Chondrocyte (in vitro differentiated cells): ENCODE results near the gene ERP44. TPM values are rescaled to one million over a fixed set of nuclear protein-coding genes. Genes with fewer than 3 reads are reported as not detected.
"Not testable (repeated sequence)": the region's sequence is repeated elsewhere in the genome, so short reads cannot be mapped to it uniquely, and the experiment has no call there.

Source experiments
- DNase-seq: peaks from one replicate; pipeline ENCODE4 v3.0.0; 2021; ENCODE audit warnings: mixed read lengths, low spot score
- H3K27ac Mint-ChIP-seq: one replicate; pipeline ENCODE4 v1.8.0; 2021; ENCODE audit warnings: mild to moderate bottlenecking, moderate library complexity, mixed read lengths; ENCODE audit not compliant: unreplicated experiment
- H3K27me3 Mint-ChIP-seq: 2 replicates; pipeline ENCODE4 v1.8.0; 2021; ENCODE audit warnings: low read depth, mixed read lengths
- H3K36me3 Mint-ChIP-seq: 2 replicates; pipeline ENCODE4 v1.8.0; 2021; ENCODE audit warnings: low read depth, mixed read lengths
- H3K4me1 Mint-ChIP-seq: 2 replicates; pipeline ENCODE4 v1.8.0; 2021; ENCODE audit warnings: low read depth, mild to moderate bottlenecking, mixed read lengths
- H3K4me3 Mint-ChIP-seq: one replicate; pipeline ENCODE4 v1.8.0; 2021; ENCODE audit warnings: mild to moderate bottlenecking, moderate library complexity, mixed read lengths; ENCODE audit not compliant: unreplicated experiment
- H3K9me3 Mint-ChIP-seq: 2 replicates; pipeline ENCODE4 v1.8.0; 2021; ENCODE audit warnings: low read depth, mixed read lengths
- total RNA-seq: library from RNA; stranded (reverse); gene quantifications from 3 replicates; pipeline ENCODE4 v1.2.1, GENCODE V29; 2021
- TF ChIP-seq, protein P1 (sequence below): fragments of 200-600 bp; sonication (generic); IDR thresholded peaks from 2 replicates; pipeline ENCODE4 v1.5.0; 2021; ENCODE audit warnings: antibody characterized with exemption, mild to moderate bottlenecking, moderate library complexity

ERP44 gene
- total RNA-seq, 1 donor from 2014 or later = 16.6 TPM

DNA sequence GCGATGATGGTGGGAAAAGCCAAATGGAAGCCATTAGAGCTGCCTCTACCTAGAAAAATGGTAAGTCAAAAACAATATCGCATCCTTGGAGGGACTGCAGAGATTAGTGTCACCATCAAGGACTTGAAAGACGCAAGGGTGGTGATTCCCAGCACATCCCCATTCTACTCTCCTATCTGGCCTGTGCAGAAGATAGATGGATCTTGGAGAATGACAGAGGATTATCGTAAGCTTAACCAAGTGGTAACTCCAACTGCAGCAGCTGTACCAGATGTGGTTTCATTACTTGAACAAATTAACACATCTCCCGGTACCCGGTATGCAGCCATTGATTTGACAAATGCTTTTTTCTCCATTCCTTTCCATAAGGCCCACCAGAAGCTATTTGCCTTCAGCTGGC is 23.8 kb downstream of the ERP44 start:
- Mint-ChIP-seq H3K27me3 (no peaks in the 10 kb centered on the region), H3K27ac (no peak overlapping the region), H3K4me3 (no peak overlapping the region), H3K4me1 (peaks cover 15% of the 10 kb centered on the region), H3K36me3 (no peaks in the 10 kb centered on the region), H3K9me3 (no peaks in the 10 kb centered on the region)
- TF ChIP-seq, protein P1, sequence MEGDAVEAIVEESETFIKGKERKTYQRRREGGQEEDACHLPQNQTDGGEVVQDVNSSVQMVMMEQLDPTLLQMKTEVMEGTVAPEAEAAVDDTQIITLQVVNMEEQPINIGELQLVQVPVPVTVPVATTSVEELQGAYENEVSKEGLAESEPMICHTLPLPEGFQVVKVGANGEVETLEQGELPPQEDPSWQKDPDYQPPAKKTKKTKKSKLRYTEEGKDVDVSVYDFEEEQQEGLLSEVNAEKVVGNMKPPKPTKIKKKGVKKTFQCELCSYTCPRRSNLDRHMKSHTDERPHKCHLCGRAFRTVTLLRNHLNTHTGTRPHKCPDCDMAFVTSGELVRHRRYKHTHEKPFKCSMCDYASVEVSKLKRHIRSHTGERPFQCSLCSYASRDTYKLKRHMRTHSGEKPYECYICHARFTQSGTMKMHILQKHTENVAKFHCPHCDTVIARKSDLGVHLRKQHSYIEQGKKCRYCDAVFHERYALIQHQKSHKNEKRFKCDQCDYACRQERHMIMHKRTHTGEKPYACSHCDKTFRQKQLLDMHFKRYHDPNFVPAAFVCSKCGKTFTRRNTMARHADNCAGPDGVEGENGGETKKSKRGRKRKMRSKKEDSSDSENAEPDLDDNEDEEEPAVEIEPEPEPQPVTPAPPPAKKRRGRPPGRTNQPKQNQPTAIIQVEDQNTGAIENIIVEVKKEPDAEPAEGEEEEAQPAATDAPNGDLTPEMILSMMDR = no peak
- no peak for DNase-seq

DNA sequence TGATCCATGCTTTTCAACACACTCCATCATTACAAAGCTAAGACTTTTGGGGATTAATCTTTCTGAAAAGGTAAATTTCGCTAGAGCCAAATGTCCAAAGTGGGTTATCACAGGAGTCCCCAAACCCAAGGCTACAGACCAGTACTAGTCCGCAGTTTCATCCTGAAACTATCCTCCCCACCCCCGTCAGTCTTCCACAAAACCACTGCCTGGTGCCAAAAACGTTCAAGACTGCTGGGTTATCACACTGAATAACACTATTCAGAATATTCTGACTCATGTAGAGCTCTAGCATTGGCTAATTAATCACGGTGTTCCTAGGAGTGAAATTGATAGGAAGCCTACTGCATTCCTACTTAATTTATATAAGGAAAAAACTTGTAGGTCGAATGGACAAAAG is 24.7 kb downstream of the ERP44 start:
- H3K27me3 Mint-ChIP-seq = no peaks in the 10 kb centered on the region
- H3K4me1 Mint-ChIP-seq = peaks cover 15% of the 10 kb centered on the region
- TF ChIP-seq, protein P1 = no peak
- no peak overlapping the region for H3K27ac Mint-ChIP-seq
- H3K36me3 Mint-ChIP-seq = no peaks in the 10 kb centered on the region
- no peak overlapping the region for H3K4me3 Mint-ChIP-seq
- no peak for DNase-seq
- no peaks in the 10 kb centered on the region for H3K9me3 Mint-ChIP-seq

DNA sequence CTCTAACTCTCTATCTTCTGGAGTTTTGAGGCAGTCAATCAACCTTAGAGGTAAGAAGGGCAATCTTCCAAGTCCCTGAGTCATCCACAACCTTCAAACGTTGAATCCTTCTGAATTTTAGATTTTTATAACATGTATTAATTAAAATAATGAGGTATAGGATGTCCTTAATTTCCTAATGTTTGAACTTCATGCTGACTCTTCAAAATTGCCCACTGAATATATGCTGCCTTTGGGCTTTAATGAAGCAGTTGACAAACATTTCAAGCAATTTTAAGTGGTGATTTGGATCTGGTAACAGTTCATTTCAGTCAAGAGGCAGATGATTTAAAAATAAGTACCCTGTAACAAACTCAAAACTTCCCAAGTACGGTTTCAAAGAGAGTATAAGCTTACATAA is 26.0 kb downstream of the ERP44 start:
- H3K36me3 Mint-ChIP-seq = no peaks in the 10 kb centered on the region
- no peak overlapping the region for H3K4me3 Mint-ChIP-seq
- no peaks in the 10 kb centered on the region for H3K27me3 Mint-ChIP-seq
- peaks cover 15% of the 10 kb centered on the region for H3K4me1 Mint-ChIP-seq
- TF ChIP-seq, protein P1 = no peak
- H3K9me3 Mint-ChIP-seq = no peaks in the 10 kb centered on the region
- no peak overlapping the region for H3K27ac Mint-ChIP-seq
- no peak for DNase-seq

DNA sequence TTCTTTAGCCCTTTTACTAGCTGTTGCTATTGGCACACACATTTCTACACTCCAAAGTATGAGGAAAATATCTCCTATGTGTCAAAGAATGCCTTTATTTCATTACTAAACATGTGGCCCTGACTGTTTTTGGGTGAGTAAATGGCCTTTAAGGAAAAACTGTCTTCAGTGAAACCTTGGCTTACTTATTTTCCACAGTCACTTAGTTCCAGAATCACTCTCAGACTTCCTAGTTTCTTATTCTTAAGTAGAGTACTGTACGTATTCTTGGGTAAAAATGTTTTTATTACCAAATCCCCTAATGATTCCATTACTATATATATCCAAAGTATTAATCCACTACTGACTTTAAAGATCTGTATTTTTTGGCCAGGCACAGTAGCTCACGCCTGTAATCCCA is 27.5 kb downstream of the ERP44 start:
- Mint-ChIP-seq H3K9me3 (no peaks in the 10 kb centered on the region), H3K36me3 (no peaks in the 10 kb centered on the region), H3K4me3 (no peak overlapping the region), H3K27ac (no peak overlapping the region), H3K27me3 (no peaks in the 10 kb centered on the region), H3K4me1 (peaks cover 22% of the 10 kb centered on the region)
- TF ChIP-seq, protein P1 = no peak
- DNase-seq = no peak

DNA sequence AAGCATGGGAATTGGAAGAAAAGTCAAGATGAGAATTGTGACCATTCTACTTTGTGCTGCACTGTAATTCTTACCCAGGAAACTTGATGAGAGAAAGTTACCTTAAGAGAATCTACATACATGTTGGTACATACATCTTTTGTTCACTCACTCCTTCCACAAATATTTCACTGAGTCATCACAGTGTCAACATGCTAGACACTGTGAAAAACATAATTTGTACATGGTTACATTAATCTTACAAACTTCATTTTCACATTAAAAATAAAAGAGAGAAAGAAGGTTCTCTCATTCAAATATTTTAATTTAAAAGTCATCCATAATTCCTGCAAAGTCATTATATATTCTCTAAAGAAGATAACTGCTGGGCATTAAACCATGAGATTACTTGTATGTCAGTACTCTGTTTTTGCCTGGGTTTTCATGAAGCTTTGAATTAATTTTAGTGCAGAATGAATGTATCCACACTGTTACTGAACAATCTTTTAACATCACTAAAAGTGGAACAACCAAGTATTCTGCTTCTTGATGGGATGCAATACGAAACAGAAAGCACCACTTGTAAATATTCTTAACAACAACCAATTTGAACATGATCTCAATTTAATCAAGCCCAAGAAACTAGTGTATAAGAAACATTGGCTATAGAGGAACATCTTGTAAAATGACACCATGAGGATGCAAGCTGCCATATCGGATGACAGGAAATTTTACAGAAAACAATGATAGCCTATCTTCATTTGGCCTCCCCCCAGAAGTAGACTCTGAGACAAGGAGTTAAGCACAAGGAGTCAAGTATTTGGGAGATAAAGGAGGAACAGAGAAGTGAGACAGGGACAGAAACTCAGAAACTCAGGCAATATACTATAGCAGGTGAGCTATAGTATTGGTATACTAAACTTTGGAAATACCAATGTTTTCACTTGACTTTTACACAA is 28.4 kb downstream of the ERP44 start:
- Mint-ChIP-seq H3K27me3 (no peaks in the 10 kb centered on the region), H3K36me3 (no peaks in the 10 kb centered on the region), H3K27ac (no peak overlapping the region), H3K4me3 (no peak overlapping the region), H3K4me1 (peaks cover 22% of the 10 kb centered on the region), H3K9me3 (no peaks in the 10 kb centered on the region)
- TF ChIP-seq, protein P1 = no peak
- no peak for DNase-seq

DNA sequence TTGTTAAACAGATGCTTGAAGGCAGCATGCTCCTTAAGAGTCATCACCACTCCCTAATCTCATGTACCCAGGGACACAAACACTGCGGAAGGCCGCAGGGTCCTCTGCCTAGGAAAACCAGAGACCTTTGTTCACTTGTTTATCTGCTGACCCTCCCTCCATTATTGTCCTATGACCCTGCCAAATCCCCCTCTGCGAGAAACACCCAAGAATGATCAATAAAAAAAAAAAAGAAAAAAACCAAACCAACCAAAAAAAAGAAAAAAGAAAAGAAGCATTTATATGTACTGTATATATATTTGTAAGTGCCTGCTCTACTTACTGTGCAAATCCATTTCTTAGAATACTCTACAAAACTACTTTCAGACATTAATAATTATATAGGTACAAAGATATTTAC is 29.7 kb downstream of the ERP44 start:
- H3K9me3 Mint-ChIP-seq, H3K27ac Mint-ChIP-seq, DNase-seq, H3K36me3 Mint-ChIP-seq, H3K27me3 Mint-ChIP-seq, H3K4me3 Mint-ChIP-seq: not testable (repeated sequence)
- H3K4me1 Mint-ChIP-seq = peaks cover 21% of the 10 kb centered on the region

DNA sequence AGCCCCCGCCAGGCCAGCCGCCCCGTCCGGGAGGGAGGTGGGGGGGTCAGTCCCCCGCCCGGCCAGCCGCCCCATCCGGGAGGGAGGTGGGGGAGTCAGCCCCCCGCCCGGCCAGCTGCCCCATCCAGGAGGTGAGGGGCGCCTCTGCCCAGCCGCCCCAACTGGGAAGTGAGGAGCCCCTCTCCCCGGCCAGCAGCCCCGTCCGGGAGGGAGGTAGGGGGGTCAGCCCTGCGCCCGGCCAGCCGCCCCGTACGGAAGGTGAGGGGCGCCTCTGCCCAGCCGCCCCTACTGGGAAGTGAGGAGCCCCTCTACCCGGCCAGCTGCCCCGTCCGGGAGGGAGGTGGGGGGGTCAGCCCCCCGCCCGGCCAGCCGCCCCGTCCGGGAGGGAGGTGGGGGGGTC is 30.8 kb downstream of the ERP44 start:
- H3K27me3 Mint-ChIP-seq, H3K9me3 Mint-ChIP-seq, H3K36me3 Mint-ChIP-seq, H3K27ac Mint-ChIP-seq, H3K4me3 Mint-ChIP-seq, DNase-seq: not testable (repeated sequence)
- peaks cover 12% of the 10 kb centered on the region for H3K4me1 Mint-ChIP-seq
